ENCODE results near the gene MTERF1.

Gene MTERF1

DNA sequence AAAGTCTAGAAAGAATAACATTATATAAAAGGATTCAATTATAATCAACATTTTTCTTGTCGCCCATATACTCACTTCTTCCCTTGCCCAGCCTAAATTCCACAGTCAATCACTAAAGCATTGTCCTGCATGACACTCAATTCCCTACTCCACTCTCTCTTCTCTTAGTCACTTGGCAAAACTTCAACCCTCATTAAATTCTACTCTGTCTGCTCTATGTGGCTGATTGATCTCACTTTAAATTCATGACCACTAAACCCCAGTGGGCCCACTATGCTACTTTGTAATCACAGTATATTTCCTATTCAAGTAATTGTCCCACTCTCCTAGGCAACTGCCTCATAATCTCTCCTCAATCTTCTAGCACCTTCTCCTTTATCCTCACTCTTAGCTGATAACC is 54.1 kb downstream of the MTERF1 start:
- DNase-seq: no peak

DNA sequence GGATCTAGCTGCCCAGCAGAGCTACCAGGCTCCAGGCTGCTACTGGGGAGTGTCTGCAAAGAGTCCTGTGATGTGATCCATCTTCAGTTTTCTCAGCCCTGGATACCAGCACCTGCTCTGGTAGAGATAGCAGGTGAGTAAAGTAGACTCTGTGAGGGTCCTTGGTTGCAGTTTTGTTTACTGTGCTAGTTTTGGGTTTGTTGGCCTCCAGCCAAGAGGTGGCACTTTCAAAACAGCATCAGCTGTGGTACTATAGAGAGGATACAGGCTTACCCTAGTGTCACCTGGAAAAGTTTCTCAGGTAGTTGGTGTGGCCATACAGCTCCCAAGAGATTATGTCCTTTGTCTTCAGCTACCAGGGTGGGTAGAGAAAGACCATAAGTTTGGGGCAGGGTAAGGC is 56.3 kb downstream of the MTERF1 start:
- no peak for DNase-seq
